Chondrocyte (in vitro differentiated cells): Measurements from ENCODE around the gene RNF8. TPM values are rescaled to one million over a fixed set of nuclear protein-coding genes. Genes with fewer than 3 reads are reported as not detected.
A peak's percentile ranks its signal among the peaks of the same experiment; 100 is the strongest.

ENCODE experiments used
- DNase-seq: peaks from one replicate; pipeline ENCODE4 v3.0.0; 2021; ENCODE audit warnings: mixed read lengths, low spot score
- H3K27ac Mint-ChIP-seq: one replicate; pipeline ENCODE4 v1.8.0; 2021; ENCODE audit warnings: mild to moderate bottlenecking, moderate library complexity, mixed read lengths; ENCODE audit not compliant: unreplicated experiment
- H3K27me3 Mint-ChIP-seq: 2 replicates; pipeline ENCODE4 v1.8.0; 2021; ENCODE audit warnings: low read depth, mixed read lengths
- H3K36me3 Mint-ChIP-seq: 2 replicates; pipeline ENCODE4 v1.8.0; 2021; ENCODE audit warnings: low read depth, mixed read lengths
- H3K4me1 Mint-ChIP-seq: 2 replicates; pipeline ENCODE4 v1.8.0; 2021; ENCODE audit warnings: low read depth, mild to moderate bottlenecking, mixed read lengths
- H3K4me3 Mint-ChIP-seq: one replicate; pipeline ENCODE4 v1.8.0; 2021; ENCODE audit warnings: mild to moderate bottlenecking, moderate library complexity, mixed read lengths; ENCODE audit not compliant: unreplicated experiment
- H3K9me3 Mint-ChIP-seq: 2 replicates; pipeline ENCODE4 v1.8.0; 2021; ENCODE audit warnings: low read depth, mixed read lengths
- CTCF ChIP-seq: fragments of 200-600 bp; sonication (generic); IDR thresholded peaks from 2 replicates; pipeline ENCODE4 v1.5.0; 2021; ENCODE audit warnings: antibody characterized with exemption, mild to moderate bottlenecking, moderate library complexity
- total RNA-seq: library from RNA; stranded (reverse); gene quantifications from 3 replicates; pipeline ENCODE4 v1.2.1, GENCODE V29; 2021

Gene RNF8
- total RNA-seq, 1 donor from 2014 or later, result 19.5 TPM

DNA sequence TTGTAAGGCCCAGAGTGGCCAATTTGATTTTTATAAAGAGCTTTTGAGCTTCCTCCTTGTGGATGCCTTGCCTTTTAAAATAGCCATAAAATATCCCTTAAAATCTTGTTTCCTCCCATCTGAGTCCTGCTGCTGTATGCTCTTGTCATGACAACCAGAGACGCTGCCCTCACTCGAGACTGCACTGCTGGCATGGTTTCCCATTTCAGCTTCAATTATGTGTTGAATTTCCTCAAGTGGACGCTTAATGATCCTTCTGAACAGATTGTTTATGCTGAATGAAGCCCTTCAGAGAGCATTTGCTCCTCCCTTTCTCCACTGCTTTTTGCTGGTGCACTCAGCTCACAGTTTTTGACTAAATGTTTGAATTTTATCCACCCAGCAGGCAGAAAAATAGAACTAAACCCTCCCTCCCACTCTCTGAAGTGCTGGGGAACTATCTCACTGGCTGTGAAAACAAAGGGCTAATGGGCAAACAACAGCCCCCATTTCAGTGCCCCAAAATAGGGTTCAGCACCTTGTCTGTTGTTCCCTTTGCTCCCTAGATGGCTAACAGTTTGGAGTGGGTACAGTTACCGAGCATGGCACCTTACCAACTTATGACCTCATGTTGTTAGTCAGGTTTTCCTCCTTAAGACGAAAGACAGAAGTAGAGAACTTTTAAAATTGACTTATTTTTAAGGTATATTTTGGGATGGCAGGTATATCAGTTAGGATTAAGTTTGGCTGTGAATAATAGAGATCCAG lies 45.5 kb upstream of the RNF8 start:
- Mint-ChIP-seq H3K9me3 (no peaks in the 10 kb centered on the region), H3K4me1 (peaks cover 25% of the 10 kb centered on the region), H3K27ac (peak overlapping the region; percentile 68), H3K36me3 (peaks cover 8% of the 10 kb centered on the region), H3K4me3 (no peak overlapping the region), H3K27me3 (no peaks in the 10 kb centered on the region)
- no peak for TF ChIP-seq CTCF
- no peak for DNase-seq

DNA sequence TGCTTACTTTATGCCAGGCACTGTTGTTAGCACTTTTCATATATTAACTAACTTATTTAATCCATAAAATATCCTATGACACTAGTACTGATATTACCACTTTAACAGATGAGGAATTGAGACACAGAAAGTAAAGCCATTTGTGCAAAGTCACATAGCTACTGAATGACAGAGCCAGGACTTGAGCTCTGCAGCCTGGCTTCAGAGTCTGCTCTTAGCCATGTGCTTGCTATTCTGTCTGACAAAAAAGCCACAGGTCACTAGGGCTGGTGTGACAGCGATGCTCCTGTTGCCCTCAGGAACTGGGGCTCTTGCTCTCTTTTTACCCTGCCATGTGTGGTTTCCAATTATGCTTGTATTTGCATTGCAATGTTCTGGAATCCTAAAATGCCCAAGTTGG lies 44.7 kb upstream of the RNF8 start:
- no peaks in the 10 kb centered on the region for H3K9me3 Mint-ChIP-seq
- DNase-seq, result no peak
- peaks cover 23% of the 10 kb centered on the region for H3K4me1 Mint-ChIP-seq
- H3K27me3 Mint-ChIP-seq, result no peaks in the 10 kb centered on the region
- TF ChIP-seq CTCF, result no peak
- H3K4me3 Mint-ChIP-seq, result no peak overlapping the region
- peaks cover 8% of the 10 kb centered on the region for H3K36me3 Mint-ChIP-seq
- H3K27ac Mint-ChIP-seq, result no peak overlapping the region

- no peaks in the 10 kb centered on the region for H3K9me3 Mint-ChIP-seq
- peaks cover 11% of the 10 kb centered on the region for H3K36me3 Mint-ChIP-seq
- no peaks in the 10 kb centered on the region for H3K27me3 Mint-ChIP-seq
- DNase-seq, result no peak
- TF ChIP-seq CTCF, result no peak
- peaks cover 24% of the 10 kb centered on the region for H3K4me1 Mint-ChIP-seq
- no peak overlapping the region for H3K27ac Mint-ChIP-seq
- no peak overlapping the region for H3K4me3 Mint-ChIP-seq
Observed at GRCh38 chr6:37309692-37310091, 44.1 kb upstream of the RNF8 start.

DNA sequence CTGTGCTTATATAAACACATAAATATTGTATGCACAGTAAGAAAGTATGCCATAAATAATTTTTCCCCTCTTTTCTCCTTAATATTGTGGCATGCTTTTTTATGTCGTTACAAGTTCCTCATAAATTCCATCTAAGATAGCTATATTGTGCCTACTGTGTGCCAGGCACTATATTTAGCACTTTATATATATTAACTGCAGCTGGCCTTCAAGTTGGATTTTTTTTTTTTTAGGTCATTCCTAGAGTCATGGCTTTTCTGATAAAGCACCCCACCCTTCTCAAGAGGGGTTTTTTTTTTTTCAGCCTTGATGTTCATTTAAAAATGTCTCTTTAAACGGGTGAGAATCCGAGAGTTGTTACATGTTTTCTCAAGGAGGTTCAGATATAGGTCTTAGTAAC lies 42.8 kb upstream of the RNF8 start:
- no peak for TF ChIP-seq CTCF
- Mint-ChIP-seq H3K9me3 (no peaks in the 10 kb centered on the region), H3K36me3 (peaks cover 16% of the 10 kb centered on the region), H3K4me1 (peaks cover 26% of the 10 kb centered on the region), H3K27me3 (no peaks in the 10 kb centered on the region), H3K27ac (no peak overlapping the region), H3K4me3 (no peak overlapping the region)
- DNase-seq, result no peak

GRCh38 chr6:37311741-37312473 lies 41.9 kb upstream of the RNF8 start:
- TF ChIP-seq CTCF, result no peak
- no peak for DNase-seq
- no peaks in the 10 kb centered on the region for H3K9me3 Mint-ChIP-seq
- peaks cover 16% of the 10 kb centered on the region for H3K36me3 Mint-ChIP-seq
- peaks cover 26% of the 10 kb centered on the region for H3K4me1 Mint-ChIP-seq
- H3K27ac Mint-ChIP-seq, result peak overlapping the region; percentile 22
- H3K4me3 Mint-ChIP-seq, result no peak overlapping the region
- H3K27me3 Mint-ChIP-seq, result no peaks in the 10 kb centered on the region
